ENCODE data around the gene FAM72C. TPM values are rescaled to one million over a fixed set of nuclear protein-coding genes. Genes with fewer than 3 reads are reported as not detected.
"Not testable (repeated sequence)": the region's sequence is repeated elsewhere in the genome, so short reads cannot be mapped to it uniquely, and the experiment has no call there.

Gene FAM72C
- total and polyA plus RNA-seq, 2 of the 4 experiments (the other 2 are of a cell fraction), result 0.72 to 1.8 TPM

GRCh38 chr1:144002141-144002881 is 30.5 kb upstream of the FAM72C start:
- ATAC-seq (ENCODE audit: low read depth); H3K4me3 ChIP-seq (ENCODE audit: insufficient read depth, low read depth, low read length); BruUV-seq (replicated peaks); H4K91ac ChIP-seq (ENCODE audit: insufficient read depth, low read depth, low read length); H2BK5ac ChIP-seq (ENCODE audit: low read depth, low read length, poor library complexity, severe bottlenecking); POLR2A ChIA-PET (ENCODE audit: unreplicated experiment); H2BK20ac ChIP-seq (ENCODE audit: low read depth, low read length); H3K18ac ChIP-seq (ENCODE audit: low read depth, low read length); CTCF ChIA-PET; H2BK15ac ChIP-seq (ENCODE audit: low read depth, low read length); H3K27ac ChIP-seq (ENCODE audit: insufficient read depth, low read length); H3K23ac ChIP-seq (ENCODE audit: low read depth, low read length); H2AK9ac ChIP-seq (replicated peaks; ENCODE audit: low read depth, low read length, poor library complexity); H4K20me1 ChIP-seq (ENCODE audit: insufficient read depth, low read length); H2AK5ac ChIP-seq (ENCODE audit: low read depth, low read length); H3K9ac ChIP-seq (ENCODE audit: low read depth, low read length); H3K4me1 ChIP-seq (ENCODE audit: control insufficient read depth, insufficient read depth, low read length); H3K36me3 ChIP-seq (ENCODE audit: control insufficient read depth, insufficient read depth, low read length); H3K9me1 ChIP-seq (ENCODE audit: insufficient read depth, low read length); H2BK120ac ChIP-seq (ENCODE audit: low read depth, low read length); H3K14ac ChIP-seq (replicated peaks; ENCODE audit: low read depth, low read length); dilution Hi-C loops (cut with HindIII; ENCODE audit: low sequenced_read_pairs, unreplicated experiment); H4K5ac ChIP-seq (ENCODE audit: low read depth, low read length); H3K56ac ChIP-seq (ENCODE audit: extremely low read depth, insufficient read depth, low read length); in situ Hi-C loops (cut with MboI; ENCODE audit: low sequenced_read_pairs); H4K8ac ChIP-seq (ENCODE audit: low read depth in 2 of 2, low read length in 2 of 2); H3K4ac ChIP-seq (ENCODE audit: low read depth, low read length); H3K79me1 ChIP-seq (ENCODE audit: low read depth in 1 of 2, low read length in 2 of 2); H3K27me3 ChIP-seq (ENCODE audit: control insufficient read depth, insufficient read depth, low read length); H2AFZ ChIP-seq (replicated peaks; ENCODE audit: low read length, poor library complexity); H3K4me2 ChIP-seq (ENCODE audit: low read depth, low read length); intact Hi-C loops (cut with micrococcal nuclease); H3K9me3 ChIP-seq (ENCODE audit: control insufficient read depth, insufficient read depth, low read length): not testable (repeated sequence)
- DNase-seq, result peak; percentile 0
- WGBS, 2 experiments (ENCODE audit: extremely low coverage in 2 of 2, insufficient read length in 1 of 2), result no CpG with 5 or more reads among the region's 7 CpGs

GRCh38 chr1:144001077-144001476 is 29.3 kb upstream of the FAM72C start:
- DNase-seq; H4K20me1 ChIP-seq (ENCODE audit: insufficient read depth, low read length); H2BK15ac ChIP-seq (ENCODE audit: low read depth, low read length); intact Hi-C loops (cut with micrococcal nuclease); H2BK20ac ChIP-seq (ENCODE audit: low read depth, low read length); H3K27me3 ChIP-seq (ENCODE audit: control insufficient read depth, insufficient read depth, low read length); dilution Hi-C loops (cut with HindIII; ENCODE audit: low sequenced_read_pairs, unreplicated experiment); H3K9me1 ChIP-seq (ENCODE audit: insufficient read depth, low read length); CTCF ChIA-PET; H3K9ac ChIP-seq (ENCODE audit: low read depth, low read length); H3K9me3 ChIP-seq (ENCODE audit: control insufficient read depth, insufficient read depth, low read length); H4K5ac ChIP-seq (ENCODE audit: low read depth, low read length); H2BK5ac ChIP-seq (ENCODE audit: low read depth, low read length, poor library complexity, severe bottlenecking); POLR2A ChIA-PET (ENCODE audit: unreplicated experiment); BruUV-seq (replicated peaks); H3K14ac ChIP-seq (replicated peaks; ENCODE audit: low read depth, low read length); in situ Hi-C loops (cut with MboI; ENCODE audit: low sequenced_read_pairs); H4K91ac ChIP-seq (ENCODE audit: insufficient read depth, low read depth, low read length); H3K23ac ChIP-seq (ENCODE audit: low read depth, low read length); H2BK120ac ChIP-seq (ENCODE audit: low read depth, low read length); H3K4me1 ChIP-seq (ENCODE audit: control insufficient read depth, insufficient read depth, low read length); H2AK5ac ChIP-seq (ENCODE audit: low read depth, low read length); H2AFZ ChIP-seq (replicated peaks; ENCODE audit: low read length, poor library complexity); H3K4ac ChIP-seq (ENCODE audit: low read depth, low read length); H3K18ac ChIP-seq (ENCODE audit: low read depth, low read length); H2AK9ac ChIP-seq (replicated peaks; ENCODE audit: low read depth, low read length, poor library complexity); H3K4me2 ChIP-seq (ENCODE audit: low read depth, low read length); H3K4me3 ChIP-seq (ENCODE audit: insufficient read depth, low read depth, low read length); H3K79me1 ChIP-seq (ENCODE audit: low read depth in 1 of 2, low read length in 2 of 2); H3K56ac ChIP-seq (ENCODE audit: extremely low read depth, insufficient read depth, low read length); H3K27ac ChIP-seq (ENCODE audit: insufficient read depth, low read length); H3K36me3 ChIP-seq (ENCODE audit: control insufficient read depth, insufficient read depth, low read length); H4K8ac ChIP-seq (ENCODE audit: low read depth in 2 of 2, low read length in 2 of 2): not testable (repeated sequence)
- ATAC-seq (ENCODE audit: low read depth), result peak; percentile 27; the same call in 1 of the 2 replicates
- WGBS, 2 experiments (ENCODE audit: extremely low coverage in 2 of 2, insufficient read length in 1 of 2), result no CpG with 5 or more reads among the region's 8 CpGs
